Anterior cingulate cortex (tissue), 58 donors: ENCODE results near the gene SELENOO.
A peak's percentile ranks its signal among the peaks of the same experiment; 100 is the strongest.

Source experiments
- DNase-seq, 58 donors: peaks; one replicate each; lab custom pipeline; 2025; lab: John Stamatoyannopoulos, UW

Gene SELENOO

GRCh38 chr22:50260801-50261614 is 60.2 kb downstream of the SELENOO start:
- peak in 38 of 58 donors; percentile 21 to 79 (median 48) for DNase-seq

DNA sequence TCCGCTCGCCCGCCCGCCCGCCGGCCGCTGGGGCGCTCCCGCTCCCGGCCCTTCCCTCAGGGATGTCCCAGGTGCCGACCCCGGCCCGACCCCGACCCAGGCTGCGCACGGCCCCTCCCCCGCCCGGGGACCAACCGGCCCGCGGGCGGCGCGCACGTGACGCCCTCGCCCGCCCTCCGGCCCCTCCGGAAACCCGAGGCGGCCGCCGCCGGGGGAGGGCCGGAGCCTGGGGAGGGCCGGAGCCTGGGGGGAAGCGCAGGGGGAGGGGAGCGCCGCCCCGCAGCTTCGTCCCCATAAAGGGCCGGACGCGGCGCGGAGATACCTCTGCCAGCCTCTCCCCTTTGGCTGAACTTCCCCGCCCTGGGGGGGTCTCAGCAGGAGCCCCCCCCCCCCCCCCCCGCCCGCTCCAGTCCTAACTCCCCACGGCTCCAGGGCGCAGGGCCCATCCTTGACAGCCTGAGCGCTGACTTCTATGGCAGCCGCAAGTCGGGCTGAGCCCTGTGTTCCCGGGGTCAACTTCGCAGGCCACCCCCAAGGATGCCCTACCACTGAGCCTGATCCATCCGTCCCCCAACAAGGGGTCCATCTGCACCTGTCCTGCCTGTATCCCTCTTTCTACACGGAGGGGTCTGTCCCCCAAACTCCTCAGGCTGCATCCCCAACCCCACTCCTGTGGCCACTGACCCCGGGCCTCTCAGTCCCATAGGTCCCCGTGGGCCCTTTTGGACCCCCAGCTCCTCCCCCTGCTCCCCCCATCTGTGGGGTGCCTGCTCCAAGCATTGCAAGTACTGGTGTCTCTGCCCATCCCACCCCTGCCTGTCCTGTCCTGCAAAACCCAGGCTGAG is 61.0 kb downstream of the SELENOO start, which contains the start of gene MAPK12:
MAPK12 (minus strand) TSS at position 69 of the 845 bp plus-strand sequence. CDS start 174 bp downstream, outside the sequence.
- peak in 6 of 58 donors; percentile 15 to 62 (median 34) for DNase-seq

- no peak for DNase-seq
Measured at GRCh38 chr22:50262460-50262911, 61.7 kb downstream of the SELENOO start.

DNA sequence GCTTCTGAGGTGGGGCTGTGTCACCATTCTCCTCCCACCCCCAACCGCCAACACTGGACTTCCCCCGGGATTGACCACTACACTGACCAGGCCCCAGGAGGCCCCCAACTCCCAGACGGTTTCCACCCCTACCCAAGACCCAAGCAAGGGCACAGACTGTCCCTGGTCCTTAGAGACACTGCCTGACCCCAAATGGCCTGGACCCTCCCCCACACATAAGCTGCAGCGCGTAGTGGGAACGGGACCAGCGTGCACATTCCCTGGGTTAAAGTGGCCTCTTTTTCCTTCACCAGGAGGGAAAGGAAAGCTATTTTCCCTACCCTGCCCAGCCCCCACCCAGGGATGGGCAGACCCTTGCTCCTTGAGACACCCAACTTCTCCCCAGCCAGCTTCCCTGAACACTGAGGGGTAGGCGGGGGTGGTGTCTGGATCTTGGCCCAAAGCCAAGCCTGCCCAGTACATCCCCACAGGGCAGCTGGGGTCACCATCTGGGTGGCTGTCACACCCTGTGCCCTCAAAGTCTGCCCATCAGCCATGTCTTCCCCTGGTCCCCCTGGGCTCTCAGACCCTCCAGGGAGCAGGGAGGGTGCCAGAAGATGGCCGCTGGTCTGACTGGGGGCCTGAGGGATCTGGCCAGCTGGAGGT is 62.3 kb downstream of the SELENOO start:
- DNase-seq: no peak

DNA sequence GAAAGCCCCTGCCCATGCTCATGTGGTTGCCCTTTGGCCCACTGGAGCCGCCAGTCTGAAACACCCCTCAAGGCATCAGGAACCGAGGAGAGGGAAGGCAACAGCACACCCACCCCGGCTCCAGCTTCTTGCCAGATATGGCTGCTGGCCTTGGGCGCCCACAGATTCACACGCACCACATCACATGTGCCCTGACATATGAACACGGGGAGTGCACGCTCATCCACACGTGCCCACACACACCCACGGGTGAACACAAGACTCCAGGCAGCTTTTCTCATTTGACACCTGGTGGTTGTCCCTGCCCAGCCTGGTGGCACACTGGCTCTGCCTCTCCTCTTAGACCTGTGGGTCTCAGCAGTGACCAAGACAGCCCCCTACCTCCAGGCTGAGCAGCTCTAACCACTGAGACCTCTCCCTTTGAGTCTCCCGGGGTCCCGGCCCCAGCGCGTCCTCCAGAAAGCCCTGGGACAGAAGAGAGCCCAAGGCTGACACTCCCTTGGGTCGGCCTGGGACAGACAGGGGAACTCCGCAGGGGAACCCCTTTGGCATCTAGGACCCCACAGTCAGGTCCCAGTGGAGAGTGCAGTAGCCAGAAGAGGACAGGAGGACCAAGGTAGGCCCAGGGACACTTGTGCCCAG is 63.4 kb downstream of the SELENOO start:
- peak in 23 of 58 donors; percentile 23 to 79 (median 44) for DNase-seq

DNA sequence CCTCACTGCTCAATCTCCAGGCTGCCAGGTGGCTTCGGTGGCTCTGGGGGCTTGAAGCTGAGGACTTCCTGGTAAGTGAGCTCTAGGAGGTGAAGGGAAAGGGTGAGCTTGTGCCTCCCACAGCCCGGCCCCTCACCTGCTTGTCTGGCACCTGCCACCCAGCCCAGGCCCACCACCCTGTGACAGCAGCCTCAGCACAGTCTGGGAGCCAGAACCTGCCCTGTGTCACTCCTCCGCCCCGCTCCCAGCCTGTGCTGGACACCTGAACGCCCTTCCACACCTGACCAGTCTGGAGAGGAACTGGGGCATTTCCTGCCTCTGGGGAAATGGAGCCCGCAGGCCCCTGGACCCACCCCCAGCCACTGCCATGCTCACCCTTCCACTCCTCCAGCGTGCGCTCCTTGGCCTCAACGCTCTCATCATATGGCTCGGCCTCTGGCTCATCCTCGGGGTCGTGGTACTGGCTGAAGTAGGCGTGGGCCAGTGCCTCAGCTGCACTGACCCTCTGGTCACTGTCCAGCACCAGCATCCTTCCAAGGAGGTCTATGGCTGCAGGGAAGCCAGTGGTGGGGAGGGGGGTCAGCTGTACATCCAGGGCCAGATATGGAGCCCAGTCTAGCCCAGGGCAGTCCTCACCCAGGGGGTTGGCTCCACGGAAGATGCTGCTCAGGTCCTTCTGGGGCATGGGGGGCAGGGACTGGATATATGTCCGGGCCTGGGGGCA is 64.3 kb downstream of the SELENOO start:
- no peak for DNase-seq

DNA sequence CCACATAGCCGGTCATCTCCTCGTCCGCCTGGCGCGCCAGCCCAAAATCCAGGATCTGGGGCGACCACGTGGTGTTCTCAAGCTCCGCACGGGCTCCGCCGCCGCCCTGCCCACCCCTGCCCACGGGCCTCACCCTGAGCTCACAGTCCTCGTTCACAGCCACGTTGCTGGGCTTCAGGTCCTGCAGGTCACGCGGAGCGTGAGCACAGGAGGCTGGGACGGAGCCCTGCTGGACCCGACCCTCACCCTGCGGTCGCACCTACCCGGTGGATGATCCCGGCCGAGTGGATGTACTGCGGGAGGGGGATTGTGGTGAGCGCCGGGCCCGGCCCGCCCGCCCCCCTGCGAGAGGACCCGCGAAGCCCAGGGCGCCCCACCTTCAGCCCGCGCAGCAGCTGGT is 66.2 kb downstream of the SELENOO start:
- DNase-seq: no peak
